ENCODE data around the gene GRB14.

Gene GRB14

GRCh38 chr2:164613321-164613982 lies 7.8 kb downstream of the GRB14 start:
- DNase-seq (ENCODE audit: low spot score) = no peak

GRCh38 chr2:164609790-164610189 lies 11.5 kb downstream of the GRB14 start:
- DNase-seq (ENCODE audit: low spot score) = no peak

- peak; percentile 48 for DNase-seq (ENCODE audit: low spot score)
These were observed 14.7 kb downstream of the GRB14 start for GRCh38 chr2:164606557-164606956.

GRCh38 chr2:164605295-164605694 lies 16.0 kb downstream of the GRB14 start:
- DNase-seq (ENCODE audit: low spot score) = no peak

- DNase-seq (ENCODE audit: low spot score) = no peak
These were observed 20.5 kb downstream of the GRB14 start for GRCh38 chr2:164600763-164601162.

DNA sequence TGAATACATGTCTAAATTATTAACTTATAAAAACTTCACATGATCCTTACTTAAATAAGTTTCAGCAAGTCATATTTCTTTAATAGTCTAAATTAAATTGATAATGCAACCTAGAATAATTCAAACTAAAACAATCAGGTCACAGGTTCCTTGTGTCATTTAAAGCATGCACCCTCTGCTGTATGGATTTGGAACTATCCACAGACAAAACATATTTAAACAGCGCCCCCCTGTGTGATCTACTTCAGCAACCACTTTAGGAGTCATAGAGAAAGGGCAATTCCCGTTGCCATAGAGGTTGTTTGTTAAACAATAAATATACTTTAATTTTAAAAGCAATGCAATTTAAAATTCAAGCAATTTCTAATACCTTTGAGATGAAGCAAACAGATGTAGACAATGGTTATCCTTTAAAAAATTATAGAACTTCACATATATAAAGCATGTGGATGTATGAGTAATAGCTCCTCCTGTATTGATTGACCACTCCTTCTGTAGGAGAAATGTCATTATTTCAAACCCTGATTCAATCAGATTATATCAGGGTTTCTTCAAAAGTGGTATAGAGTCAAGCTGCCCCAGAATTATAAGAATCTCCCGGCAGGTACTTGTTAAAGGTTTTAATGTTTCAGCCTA lies 21.2 kb downstream of the GRB14 start:
- DNase-seq (ENCODE audit: low spot score) = peak; percentile 82

GRCh38 chr2:164597983-164598382 lies 23.3 kb downstream of the GRB14 start:
- no peak for DNase-seq (ENCODE audit: low spot score)

DNA sequence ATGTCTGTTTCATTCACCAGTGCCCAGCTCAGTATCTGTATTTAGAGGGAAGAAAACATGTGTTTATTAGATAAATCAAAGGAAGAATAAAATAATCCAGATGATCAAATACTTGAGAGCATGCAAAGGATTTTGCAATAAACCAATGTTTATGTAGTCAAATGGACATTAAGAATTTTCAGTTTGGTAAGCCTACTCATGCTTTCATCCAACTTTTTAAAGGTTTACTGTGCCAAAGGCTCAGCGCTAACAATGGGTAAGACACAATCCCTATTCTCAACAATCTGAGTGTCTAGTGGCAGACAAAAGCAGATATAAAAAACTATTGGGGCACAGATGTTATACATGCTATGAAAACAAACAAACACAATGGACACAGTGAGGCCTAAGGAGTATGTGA lies 26.3 kb downstream of the GRB14 start:
- no peak for DNase-seq (ENCODE audit: low spot score)

DNA sequence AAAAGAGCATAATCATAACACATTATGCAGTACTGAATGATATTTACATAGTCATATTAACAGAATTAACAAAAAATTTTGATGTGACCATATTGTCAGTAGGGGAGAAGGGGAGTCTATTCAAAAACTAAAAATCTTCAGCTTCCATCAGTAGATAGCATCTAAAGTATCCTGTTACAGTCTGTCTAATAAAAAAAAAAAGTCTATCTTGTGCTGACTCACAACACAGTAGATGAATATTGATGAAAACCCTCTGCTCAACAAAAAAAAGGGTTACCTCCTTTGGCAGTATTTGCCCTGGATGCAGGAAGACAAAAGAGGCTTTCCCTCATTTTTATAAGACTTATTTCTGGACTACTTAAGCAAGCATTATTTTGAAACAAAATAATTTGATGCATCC lies 27.3 kb downstream of the GRB14 start:
- DNase-seq (ENCODE audit: low spot score) = no peak

GRCh38 chr2:164593541-164593940 lies 27.7 kb downstream of the GRB14 start:
- DNase-seq (ENCODE audit: low spot score) = no peak

DNA sequence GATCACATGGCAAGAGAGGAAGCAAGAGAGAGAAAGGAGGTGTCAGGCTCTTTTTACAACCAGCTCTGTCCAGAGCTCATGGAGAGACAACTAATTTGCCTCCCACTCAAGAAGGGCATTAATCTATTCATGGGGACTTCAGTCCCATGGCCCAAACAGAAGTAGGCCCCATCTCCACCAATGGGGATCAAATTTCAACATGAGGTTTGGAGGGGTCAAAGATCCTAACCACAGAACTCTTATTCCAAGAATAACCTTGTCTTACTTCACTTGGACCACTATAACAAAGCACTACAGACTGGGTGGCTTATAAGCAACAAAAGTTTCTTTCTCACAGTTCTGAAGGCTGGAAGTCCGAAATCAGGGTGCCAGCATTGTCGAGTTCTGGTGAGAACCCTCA lies 31.8 kb downstream of the GRB14 start:
- no peak for DNase-seq (ENCODE audit: low spot score)

GRCh38 chr2:164581050-164581449 lies 40.2 kb downstream of the GRB14 start:
- no peak for DNase-seq (ENCODE audit: low spot score)

DNA sequence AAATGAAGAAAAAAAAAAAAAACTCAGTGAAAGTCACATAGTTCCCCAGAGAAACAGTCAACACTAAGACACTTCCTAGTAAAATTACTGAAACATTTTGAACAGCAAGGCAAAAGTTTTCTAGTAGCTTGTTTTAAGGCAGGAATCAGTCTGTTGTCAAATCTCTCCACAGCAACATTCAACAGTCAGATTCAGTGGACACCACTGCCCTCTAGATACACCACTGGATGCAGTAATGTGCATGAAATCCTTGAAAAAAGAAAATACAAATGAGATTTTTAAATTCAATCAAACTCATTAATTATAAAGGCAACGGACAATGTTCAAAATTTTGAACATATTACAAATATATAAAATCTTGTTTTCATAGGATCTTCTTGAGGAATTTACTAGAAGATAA lies 46.4 kb downstream of the GRB14 start:
- DNase-seq (ENCODE audit: low spot score) = no peak

DNA sequence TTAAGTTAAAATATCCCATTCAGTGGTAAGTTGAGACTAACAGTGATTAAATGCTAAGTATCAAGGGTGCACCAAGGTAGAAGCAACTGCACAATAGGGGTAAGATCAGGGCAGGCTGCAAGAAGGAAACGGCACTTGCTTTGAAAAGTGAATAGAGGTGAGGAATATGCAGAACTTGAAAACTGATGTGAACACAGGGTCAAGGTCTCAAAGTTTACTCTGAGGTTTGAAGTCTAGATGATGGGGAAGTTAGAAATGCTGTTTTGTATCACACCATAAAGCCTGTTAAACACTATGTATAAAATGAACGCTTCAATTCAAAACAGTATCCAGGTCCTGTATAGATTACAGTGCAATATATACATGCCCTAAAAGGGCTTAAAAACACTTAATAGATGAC lies 50.8 kb downstream of the GRB14 start:
- DNase-seq (ENCODE audit: low spot score) = no peak

DNA sequence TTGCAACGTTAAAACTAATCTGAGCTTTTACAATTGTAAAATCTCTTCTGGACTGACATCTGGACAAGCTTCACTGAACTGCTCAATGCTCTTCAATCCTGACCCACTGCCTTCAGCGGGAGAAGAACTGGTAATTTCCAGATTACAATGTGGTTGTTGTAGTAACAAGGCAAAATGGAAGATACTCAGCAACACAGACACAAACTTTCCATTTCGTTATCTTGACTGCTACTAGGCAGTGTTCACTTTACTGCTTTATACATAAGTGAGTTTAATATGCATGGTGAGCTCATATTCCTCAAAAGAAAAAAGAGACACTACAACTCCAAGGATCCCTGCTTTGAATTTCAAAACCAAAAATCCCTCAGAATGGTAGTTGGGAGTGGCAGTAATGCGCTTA lies 51.9 kb downstream of the GRB14 start:
- DNase-seq (ENCODE audit: low spot score) = no peak

GRCh38 chr2:164568317-164568716 lies 53.0 kb downstream of the GRB14 start:
- no peak for DNase-seq (ENCODE audit: low spot score)

- no peak for DNase-seq (ENCODE audit: low spot score)
These were observed 53.8 kb downstream of the GRB14 start for GRCh38 chr2:164567335-164567989.

DNA sequence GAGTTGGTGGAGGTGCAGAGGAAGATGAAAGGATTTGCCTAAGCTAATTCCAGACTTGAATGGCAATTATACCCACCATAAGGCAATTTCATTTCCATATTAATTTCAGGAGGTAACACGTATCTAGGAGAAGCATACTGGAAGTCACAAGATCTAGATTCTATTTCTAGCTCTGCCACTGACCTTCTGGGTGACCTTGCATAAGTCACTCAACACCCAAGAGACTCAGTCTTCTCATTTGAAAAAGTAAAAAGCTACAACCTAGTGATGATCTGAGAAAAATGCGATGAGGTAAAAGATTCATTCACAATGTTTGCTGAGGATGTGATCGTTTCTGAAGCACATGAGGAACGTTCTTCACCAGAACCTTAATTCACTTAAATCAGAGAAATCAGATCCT lies 55.9 kb downstream of the GRB14 start:
- no peak for DNase-seq (ENCODE audit: low spot score)

- DNase-seq (ENCODE audit: low spot score) = no peak
These were observed 58.6 kb downstream of the GRB14 start for GRCh38 chr2:164562666-164563065.

DNA sequence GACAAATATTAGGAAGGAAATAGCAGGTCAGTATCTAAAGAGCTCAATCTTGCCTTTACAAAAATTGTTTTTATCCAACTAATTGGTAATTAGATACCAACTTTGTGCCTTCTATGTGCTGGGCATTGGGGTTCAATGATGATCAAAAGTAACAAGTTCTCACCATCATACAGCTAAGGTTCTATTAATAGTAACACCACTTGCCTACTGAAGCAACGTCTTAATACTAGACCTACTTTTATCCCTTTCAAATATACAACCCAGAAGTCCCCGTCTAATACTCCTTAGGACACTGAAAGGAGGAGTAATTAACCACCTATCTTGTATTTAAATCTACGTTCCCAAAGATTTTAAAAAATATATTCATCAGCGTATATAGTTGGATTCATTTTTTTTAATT lies 59.3 kb downstream of the GRB14 start:
- no peak for DNase-seq (ENCODE audit: low spot score)

- DNase-seq (ENCODE audit: low spot score) = no peak
These were observed 59.9 kb downstream of the GRB14 start for GRCh38 chr2:164561416-164561815.

- DNase-seq (ENCODE audit: low spot score) = no peak
These were observed 60.4 kb downstream of the GRB14 start for GRCh38 chr2:164560902-164561301.

DNA sequence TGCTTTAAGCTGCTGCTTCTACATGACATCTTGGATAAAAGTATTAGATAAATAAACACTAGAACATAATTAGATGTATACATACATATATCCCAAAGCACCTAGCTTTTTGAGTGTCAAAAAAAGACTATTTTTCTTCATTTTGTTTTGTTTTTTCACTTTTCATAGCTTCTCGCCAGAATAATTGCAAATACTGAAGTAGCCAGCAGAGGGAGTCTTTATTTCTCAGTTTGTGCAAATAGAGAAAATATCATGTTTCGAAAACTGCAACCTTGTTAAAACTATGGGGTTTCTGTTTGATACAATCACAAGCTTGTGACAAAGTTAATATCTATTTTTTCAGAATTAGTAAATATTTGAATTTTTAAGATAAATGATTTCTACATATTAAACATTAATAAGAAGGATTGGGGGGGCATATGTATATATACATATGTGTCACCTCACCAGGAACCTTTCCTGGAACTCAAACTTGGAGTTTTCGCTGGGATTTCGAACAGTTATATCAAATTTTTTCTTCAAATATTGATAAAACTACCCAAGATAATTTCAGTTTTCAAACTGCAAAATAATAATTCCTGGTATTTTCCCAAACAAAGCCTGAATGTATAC lies 61.0 kb downstream of the GRB14 start:
- DNase-seq (ENCODE audit: low spot score) = peak; percentile 31
